AG10803 (cell line): ENCODE measurements around the gene LAMC1.

Experiments
- DNase-seq: peaks from one replicate; pipeline ENCODE4 v3.0.0; 2010; ENCODE audit warnings: low read depth
- H3K4me3 ChIP-seq: 2 replicates; pipeline ENCODE4 v1.5.1; 2011; ENCODE audit warnings: mild to moderate bottlenecking, low read length, control low read depth
- TF ChIP-seq, protein P1 (sequence below): conservative IDR thresholded peaks from 2 replicates; pipeline ENCODE4 v1.5.1; 2011; ENCODE audit warnings: mild to moderate bottlenecking, low read length, control low read depth, inconsistent platforms

Gene LAMC1

GRCh38 chr1:183110326-183110880 is 87.2 kb downstream of the LAMC1 start:
- no peak overlapping the region for H3K4me3 ChIP-seq
- no peak for DNase-seq
- TF ChIP-seq, protein P1, sequence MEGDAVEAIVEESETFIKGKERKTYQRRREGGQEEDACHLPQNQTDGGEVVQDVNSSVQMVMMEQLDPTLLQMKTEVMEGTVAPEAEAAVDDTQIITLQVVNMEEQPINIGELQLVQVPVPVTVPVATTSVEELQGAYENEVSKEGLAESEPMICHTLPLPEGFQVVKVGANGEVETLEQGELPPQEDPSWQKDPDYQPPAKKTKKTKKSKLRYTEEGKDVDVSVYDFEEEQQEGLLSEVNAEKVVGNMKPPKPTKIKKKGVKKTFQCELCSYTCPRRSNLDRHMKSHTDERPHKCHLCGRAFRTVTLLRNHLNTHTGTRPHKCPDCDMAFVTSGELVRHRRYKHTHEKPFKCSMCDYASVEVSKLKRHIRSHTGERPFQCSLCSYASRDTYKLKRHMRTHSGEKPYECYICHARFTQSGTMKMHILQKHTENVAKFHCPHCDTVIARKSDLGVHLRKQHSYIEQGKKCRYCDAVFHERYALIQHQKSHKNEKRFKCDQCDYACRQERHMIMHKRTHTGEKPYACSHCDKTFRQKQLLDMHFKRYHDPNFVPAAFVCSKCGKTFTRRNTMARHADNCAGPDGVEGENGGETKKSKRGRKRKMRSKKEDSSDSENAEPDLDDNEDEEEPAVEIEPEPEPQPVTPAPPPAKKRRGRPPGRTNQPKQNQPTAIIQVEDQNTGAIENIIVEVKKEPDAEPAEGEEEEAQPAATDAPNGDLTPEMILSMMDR = no peak

DNA sequence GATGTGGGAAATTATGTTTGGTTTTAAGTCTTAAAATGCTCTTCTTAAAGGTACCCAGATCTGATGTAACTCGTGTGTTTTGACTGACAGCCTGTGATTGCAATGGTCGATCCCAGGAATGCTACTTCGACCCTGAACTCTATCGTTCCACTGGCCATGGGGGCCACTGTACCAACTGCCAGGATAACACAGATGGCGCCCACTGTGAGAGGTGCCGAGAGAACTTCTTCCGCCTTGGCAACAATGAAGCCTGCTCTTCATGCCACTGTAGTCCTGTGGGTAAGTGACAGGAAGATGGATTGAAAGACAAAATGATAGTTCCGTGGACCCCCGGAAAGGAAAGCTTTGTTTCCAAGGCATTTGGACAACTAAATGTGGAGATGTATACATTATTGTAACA is 91.2 kb downstream of the LAMC1 start:
- no peak overlapping the region for H3K4me3 ChIP-seq
- no peak for DNase-seq
- TF ChIP-seq, protein P1 = no peak

- H3K4me3 ChIP-seq = no peak overlapping the region
- TF ChIP-seq, protein P1 = no peak
- DNase-seq = no peak
Measured at GRCh38 chr1:183116416-183116815, 93.2 kb downstream of the LAMC1 start.

DNA sequence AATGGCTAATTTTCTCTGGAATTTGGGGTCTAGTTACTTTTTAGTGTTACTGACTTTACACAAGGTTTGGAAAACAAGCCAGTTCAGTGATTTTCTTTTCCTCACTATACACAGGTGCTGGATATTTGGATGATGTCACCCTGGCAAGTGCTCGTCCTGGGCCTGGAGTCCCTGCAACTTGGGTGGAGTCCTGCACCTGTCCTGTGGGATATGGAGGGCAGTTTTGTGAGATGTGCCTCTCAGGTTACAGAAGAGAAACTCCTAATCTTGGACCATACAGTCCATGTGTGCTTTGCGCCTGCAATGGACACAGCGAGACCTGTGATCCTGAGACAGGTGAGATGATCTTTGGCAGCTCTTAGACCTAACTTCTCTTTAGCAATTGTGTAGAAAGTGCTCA is 98.4 kb downstream of the LAMC1 start:
- H3K4me3 ChIP-seq = no peak overlapping the region
- DNase-seq = no peak
- TF ChIP-seq, protein P1 = no peak

GRCh38 chr1:183124259-183124658 is 101.0 kb downstream of the LAMC1 start:
- TF ChIP-seq, protein P1 = no peak
- DNase-seq = no peak
- no peak overlapping the region for H3K4me3 ChIP-seq

GRCh38 chr1:183125279-183125999 is 102.2 kb downstream of the LAMC1 start:
- no peak for DNase-seq
- TF ChIP-seq, protein P1 = no peak
- no peak overlapping the region for H3K4me3 ChIP-seq

DNA sequence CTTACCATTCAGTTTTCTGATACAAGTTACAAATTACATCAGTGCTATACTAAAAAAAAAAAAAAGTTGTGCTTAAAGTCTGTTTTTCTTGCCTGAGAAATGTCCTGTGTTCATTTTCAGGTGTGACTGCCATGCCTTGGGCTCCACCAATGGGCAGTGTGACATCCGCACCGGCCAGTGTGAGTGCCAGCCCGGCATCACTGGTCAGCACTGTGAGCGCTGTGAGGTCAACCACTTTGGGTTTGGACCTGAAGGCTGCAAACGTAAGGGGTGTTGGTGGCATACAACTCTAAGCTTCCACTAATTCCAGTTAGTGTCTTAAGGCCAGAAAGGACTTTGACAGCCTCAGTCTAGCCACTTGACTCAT is 102.8 kb downstream of the LAMC1 start:
- TF ChIP-seq, protein P1 = no peak
- no peak for DNase-seq
- no peak overlapping the region for H3K4me3 ChIP-seq
